Body of pancreas (tissue), 4 donors: Measurements from ENCODE around the gene LRFN2.

Experiments
- CTCF ChIP-seq, 7 experiments: fragments of 450-650 bp in 4 of 7; fragments of 200-600 bp in 3 of 7; sonication (generic) in 3 of 7; IDR thresholded peaks; one replicate each; pipeline ENCODE4 v1.5.1; 2016 to 2019; ENCODE audit warnings: antibody characterized with exemption in 7 of 7
- POLR2A ChIP-seq, 3 donors: fragments of 450-650 bp; IDR thresholded peaks; one replicate each; pipeline ENCODE4 v1.6.1; 2016; ENCODE audit warnings: antibody characterized with exemption in 3 of 3, mild to moderate bottlenecking in 2 of 3

GRCh38 chr6:40629463-40629862 is 42.3 kb upstream of the LRFN2 start:
- TF ChIP-seq CTCF (IDR thresholded peaks at IDR 0.05) (no peak), POLR2A (IDR thresholded peaks at IDR 0.05) (no peak)
